ENCODE results near the gene CDSN.
A peak's percentile ranks its signal among the peaks of the same experiment; 100 is the strongest.

CDSN gene

GRCh38 chr6:31091680-31092079 lies 28.6 kb downstream of the CDSN start:
- TF ChIP-seq CTCF (IDR thresholded peaks at IDR 0.05; ENCODE audit: control extremely low read depth, extremely low read depth, low read depth, missing control alignments), result no peak
- CTCF ChIA-PET, result interaction anchor here (1.5 to 4.3 kb wide), 5 partner anchors 9 to 263 kb away, joined by 5 to 25 read pairs (median 12); no protein-coding TSS in a partner anchor
- POLR2A ChIA-PET, result no interaction called here
- no peak for DNase-seq (ENCODE audit: extremely low spot score)

GRCh38 chr6:31090973-31091364 lies 29.3 kb downstream of the CDSN start:
- POLR2A ChIA-PET, result no interaction called here
- CTCF ChIA-PET, result interaction anchor here (1.1 to 4.3 kb wide), 7 partner anchors 8 to 270 kb away, joined by 5 to 25 read pairs (median 8); no protein-coding TSS in a partner anchor

GRCh38 chr6:31090275-31090972 lies 29.8 kb downstream of the CDSN start:
- ChIA-PET POLR2A (no interaction called here), CTCF (interaction anchor here (0.7 to 4.3 kb wide), 8 partner anchors 8 to 269 kb away, joined by 3 to 25 read pairs (median 8); no protein-coding TSS in a partner anchor)
- TF ChIP-seq CTCF (IDR thresholded peaks at IDR 0.05; ENCODE audit: control extremely low read depth, extremely low read depth, low read depth, missing control alignments), result no peak
- no peak for DNase-seq (ENCODE audit: extremely low spot score)

More at GRCh38 chr6:31090973-31091364, 29.3 kb downstream of the CDSN start:
- TF ChIP-seq CTCF (IDR thresholded peaks at IDR 0.05; ENCODE audit: control extremely low read depth, extremely low read depth, low read depth, missing control alignments), result no peak
- DNase-seq (ENCODE audit: extremely low spot score), result no peak

- ChIA-PET CTCF (interaction anchor here (0.6 to 3.9 kb wide), 106 partner anchors 9 to 676 kb away, joined by 3 to 66 read pairs (median 4); partner anchors contain the start of genes DDR1, GTF2H4, IER3 and MUCL3), POLR2A (no interaction called here)
- peak; percentile 86 for DNase-seq (ENCODE audit: extremely low spot score)
- peak; percentile 83 for TF ChIP-seq CTCF (IDR thresholded peaks at IDR 0.05; ENCODE audit: control extremely low read depth, extremely low read depth, low read depth, missing control alignments)
These were observed 32.7 kb downstream of the CDSN start for GRCh38 chr6:31087494-31088089.

GRCh38 chr6:31086788-31087440 lies 33.3 kb downstream of the CDSN start:
- DNase-seq (ENCODE audit: extremely low spot score), result no peak
- TF ChIP-seq CTCF (IDR thresholded peaks at IDR 0.05; ENCODE audit: control extremely low read depth, extremely low read depth, low read depth, missing control alignments), result no peak
- POLR2A ChIA-PET, result no interaction called here
- CTCF ChIA-PET, result interaction anchor here (0.6 to 3.9 kb wide), 108 partner anchors 9 to 676 kb away, joined by 3 to 66 read pairs (median 3); partner anchors contain the start of genes DDR1, GTF2H4, IER3 and MUCL3

GRCh38 chr6:31083742-31084354 lies 36.4 kb downstream of the CDSN start:
- ChIA-PET CTCF (interaction anchor here (0.7 to 6.1 kb wide), 16 partner anchors 7 to 600 kb away, joined by 3 to 51 read pairs (median 4); partner anchors contain the start of gene VARS2), POLR2A (no interaction called here)
- peak; percentile 56 for DNase-seq (ENCODE audit: extremely low spot score)
- TF ChIP-seq CTCF (IDR thresholded peaks at IDR 0.05; ENCODE audit: control extremely low read depth, extremely low read depth, low read depth, missing control alignments), result peak; percentile 35
